Measurements from ENCODE around the gene DLGAP4. TPM values are rescaled to one million over a fixed set of nuclear protein-coding genes. Genes with fewer than 3 reads are reported as not detected.

DLGAP4 gene
- polyA plus RNA-seq, 1 of the 3 experiments (the other 2 are of a cell fraction) = 31.2 TPM

- ChIA-PET CTCF (interaction anchor here (0.7 to 1.3 kb wide), 2 partner anchors 17 to 284 kb away, joined by 3 to 4 read pairs; no protein-coding TSS in a partner anchor), POLR2A (interaction anchor here (0.7 to 0.8 kb wide), 2 partner anchors 40 to 52 kb away, joined by 3 to 5 read pairs; no protein-coding TSS in a partner anchor)
- Histone ChIP-seq H3K4me1 (ENCODE audit: control insufficient read depth in 1 of 2, insufficient read depth in 2 of 2, low read depth in 1 of 2, low read length in 1 of 2) (peaks cover 26 to 67% of the 10 kb centered on the region in 2 experiments; a peak in 3 of 4 replicates), H3K9me2 (no peaks in the 10 kb centered on the region), H3K9me3 (no peaks in the 10 kb centered on the region), H3K4me3 (ENCODE audit: low read depth in 2 of 2, low read length in 1 of 2) (no peak overlapping the region), H3K36me3 (replicated peaks in 1 of 2; ENCODE audit: control insufficient read depth in 1 of 2, insufficient read depth in 2 of 2, low read length in 1 of 2) (peaks cover 5 to 10% of the 10 kb centered on the region in 2 experiments), H4K20me1 (ENCODE audit: insufficient read depth) (peaks cover 100% of the 10 kb centered on the region), H3K79me2 (ENCODE audit: insufficient read depth) (peaks cover 100% of the 10 kb centered on the region), H3K4me2 (no peak overlapping the region), H2AFZ (ENCODE audit: low read depth) (no peak overlapping the region), H3K27ac (ENCODE audit: low read depth in 2 of 2, low read length in 1 of 2) (peak overlapping the region in 1 of 2 experiments; percentile 39; a peak in 2 of 4 replicates), H3K27me3 (ENCODE audit: insufficient read depth) (no peaks in the 10 kb centered on the region), H3K9ac (no peak overlapping the region), H3F3A (replicated peaks; ENCODE audit: insufficient read depth) (peaks cover 6% of the 10 kb centered on the region)
- 73% methylated on average over 3 of the region's 8 CpGs for WGBS (ENCODE audit: low lambda C conversion rate)
- DNase-seq = no peak
- no peak for TF ChIP-seq POLR2AphosphoS5 (IDR thresholded peaks at IDR 0.05; ENCODE audit: low read depth, low read length)
- no peak for TF ChIP-seq MAX (IDR thresholded peaks at IDR 0.05; ENCODE audit: low read depth)
- TF ChIP-seq TEAD4 (IDR thresholded peaks at IDR 0.05; ENCODE audit: borderline replicate concordance, insufficient read depth) = no peak
- TF ChIP-seq FOXJ3 (CRISPR knock-in tag; IDR thresholded peaks at IDR 0.05) = no peak
- no peak for TF ChIP-seq RXRA (IDR thresholded peaks at IDR 0.05; ENCODE audit: borderline replicate concordance, low read depth)
- no peak for TF ChIP-seq NFIC (IDR thresholded peaks at IDR 0.05; ENCODE audit: borderline replicate concordance)
These were observed 175.9 kb downstream of the DLGAP4 start for GRCh38 chr20:36482044-36482473.

DNA sequence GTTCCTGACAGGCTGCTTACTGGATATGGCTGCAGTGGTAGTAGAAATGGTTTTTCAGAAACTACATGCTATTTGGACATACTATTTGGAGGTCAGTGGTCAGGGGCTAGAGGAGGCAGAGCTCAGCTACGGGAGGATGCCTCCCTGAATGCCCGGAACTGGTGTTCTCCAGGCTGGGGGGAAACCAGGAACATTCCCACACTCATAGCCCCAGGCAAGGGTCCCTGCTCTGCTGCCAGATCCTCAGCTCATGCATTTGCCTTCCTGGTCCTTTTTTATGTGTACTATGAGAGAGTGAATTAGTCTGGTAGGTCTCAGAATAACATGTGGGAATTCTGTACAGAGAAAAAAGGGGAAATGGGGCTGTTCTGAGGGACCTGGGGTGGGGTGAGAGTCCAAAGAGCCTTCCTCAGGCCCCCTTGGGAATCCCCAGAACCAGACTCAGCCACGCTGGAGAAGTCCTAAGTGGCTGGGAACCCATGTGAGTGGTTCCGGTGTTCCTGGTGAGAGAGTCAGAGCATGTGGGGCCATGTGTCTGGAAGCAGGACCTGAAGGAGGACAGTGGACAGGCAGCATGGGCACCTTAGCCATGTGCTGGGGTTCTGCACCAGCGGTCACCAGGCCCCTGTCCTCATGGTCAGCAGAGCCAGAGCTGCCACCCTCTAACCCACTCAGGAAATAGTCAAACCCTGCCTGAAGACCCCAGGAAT, 177.2 kb downstream of the DLGAP4 start:
- Histone ChIP-seq H3K4me3 (ENCODE audit: low read depth in 2 of 2, low read length in 1 of 2) (no peak overlapping the region), H3K9ac (no peak overlapping the region), H4K20me1 (ENCODE audit: insufficient read depth) (peaks cover 100% of the 10 kb centered on the region), H3K79me2 (ENCODE audit: insufficient read depth) (peaks cover 100% of the 10 kb centered on the region), H2AFZ (ENCODE audit: low read depth) (no peak overlapping the region), H3K27me3 (ENCODE audit: insufficient read depth) (no peaks in the 10 kb centered on the region), H3K36me3 (replicated peaks in 1 of 2; ENCODE audit: control insufficient read depth in 1 of 2, insufficient read depth in 2 of 2, low read length in 1 of 2) (peaks cover 3 to 7% of the 10 kb centered on the region in 2 experiments), H3K9me3 (no peaks in the 10 kb centered on the region), H3K9me2 (no peaks in the 10 kb centered on the region), H3F3A (replicated peaks; ENCODE audit: insufficient read depth) (peaks cover 6% of the 10 kb centered on the region), H3K4me2 (no peak overlapping the region), H3K4me1 (ENCODE audit: control insufficient read depth in 1 of 2, insufficient read depth in 2 of 2, low read depth in 1 of 2, low read length in 1 of 2) (peaks cover 21 to 69% of the 10 kb centered on the region in 2 experiments; a peak in 3 of 4 replicates), H3K27ac (ENCODE audit: low read depth in 2 of 2, low read length in 1 of 2) (peak overlapping the region; percentile 9 to 90; a peak in 3 of 4 replicates)
- TF ChIP-seq MXI1 (IDR thresholded peaks at IDR 0.05; ENCODE audit: low read depth, low read length) (peak; percentile 70; the same call in 1 of the 2 replicates), TEAD4 (IDR thresholded peaks at IDR 0.05; ENCODE audit: borderline replicate concordance, insufficient read depth) (no peak)
- DNase-seq = peak; percentile 69
- POLR2A ChIA-PET = interaction anchor here (0.7 to 1.1 kb wide), 2 partner anchors 17 to 20 kb away, joined by 3 to 4 read pairs; no protein-coding TSS in a partner anchor
- CTCF ChIA-PET = interaction anchor here (1.0 to 1.6 kb wide), 4 partner anchors 12 to 285 kb away, joined by 3 to 5 read pairs (median 3); no protein-coding TSS in a partner anchor
- WGBS (ENCODE audit: low lambda C conversion rate) = 83% methylated on average over 4 of the region's 5 CpGs

Data from SK-N-SH (cell line).